Measurements from ENCODE around the gene NCR3LG1. TPM values are rescaled to one million over a fixed set of nuclear protein-coding genes. Genes with fewer than 3 reads are reported as not detected.

Gene NCR3LG1
- total RNA-seq, 1 experiment from 2014 or later, result 14.2 TPM

DNA sequence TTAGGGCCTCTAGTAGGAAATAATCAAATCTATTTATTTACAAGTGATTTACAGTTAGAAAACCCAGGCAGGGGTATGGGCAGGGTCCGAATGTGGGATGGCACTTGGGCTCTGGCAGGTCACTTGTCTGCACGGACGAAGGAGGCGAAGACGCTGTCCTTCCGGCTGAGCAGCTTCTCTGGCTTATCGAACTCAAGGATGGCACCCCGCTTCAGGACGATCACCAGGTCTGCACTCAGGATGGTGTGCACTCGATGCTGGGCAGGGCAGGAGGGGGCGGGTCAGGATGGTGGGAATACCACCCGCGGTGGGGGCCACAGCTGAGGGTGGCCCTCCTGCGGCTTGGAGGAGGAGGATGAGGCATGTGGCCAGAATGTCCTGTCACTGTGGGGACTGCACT lies 41.3 kb downstream of the NCR3LG1 start:
- H3K27me3 Mint-ChIP-seq (ENCODE audit: insufficient read depth, unreplicated experiment), result no peaks in the 10 kb centered on the region
- no peaks in the 10 kb centered on the region for H3K36me3 Mint-ChIP-seq (ENCODE audit: insufficient read depth, unreplicated experiment)
- H3K9me3 Mint-ChIP-seq (ENCODE audit: unreplicated experiment), result no peaks in the 10 kb centered on the region
- BruUV-seq (replicated peaks), result no TSS peak
- TF ChIP-seq, protein P1, sequence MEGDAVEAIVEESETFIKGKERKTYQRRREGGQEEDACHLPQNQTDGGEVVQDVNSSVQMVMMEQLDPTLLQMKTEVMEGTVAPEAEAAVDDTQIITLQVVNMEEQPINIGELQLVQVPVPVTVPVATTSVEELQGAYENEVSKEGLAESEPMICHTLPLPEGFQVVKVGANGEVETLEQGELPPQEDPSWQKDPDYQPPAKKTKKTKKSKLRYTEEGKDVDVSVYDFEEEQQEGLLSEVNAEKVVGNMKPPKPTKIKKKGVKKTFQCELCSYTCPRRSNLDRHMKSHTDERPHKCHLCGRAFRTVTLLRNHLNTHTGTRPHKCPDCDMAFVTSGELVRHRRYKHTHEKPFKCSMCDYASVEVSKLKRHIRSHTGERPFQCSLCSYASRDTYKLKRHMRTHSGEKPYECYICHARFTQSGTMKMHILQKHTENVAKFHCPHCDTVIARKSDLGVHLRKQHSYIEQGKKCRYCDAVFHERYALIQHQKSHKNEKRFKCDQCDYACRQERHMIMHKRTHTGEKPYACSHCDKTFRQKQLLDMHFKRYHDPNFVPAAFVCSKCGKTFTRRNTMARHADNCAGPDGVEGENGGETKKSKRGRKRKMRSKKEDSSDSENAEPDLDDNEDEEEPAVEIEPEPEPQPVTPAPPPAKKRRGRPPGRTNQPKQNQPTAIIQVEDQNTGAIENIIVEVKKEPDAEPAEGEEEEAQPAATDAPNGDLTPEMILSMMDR (IDR thresholded peaks at IDR 0.05; ENCODE audit: unreplicated experiment), result no peak
- CTCF ChIA-PET, result interaction anchor here (1.2 to 2.1 kb wide), 2 partner anchors 9 to 135 kb away, joined by 4 to 7 read pairs; no protein-coding TSS in a partner anchor
- H3K4me1 Mint-ChIP-seq (ENCODE audit: insufficient read depth, unreplicated experiment), result no peaks in the 10 kb centered on the region
- no peak overlapping the region for H3K27ac Mint-ChIP-seq (ENCODE audit: low read depth, unreplicated experiment)
- no peak overlapping the region for H3K4me3 Mint-ChIP-seq (ENCODE audit: unreplicated experiment)
- POLR2A ChIA-PET, result no interaction called here
- DNase-seq (ENCODE audit: unreplicated experiment), result no peak
- intact Hi-C loops (cut with micrococcal nuclease), result no loop called here

DNA sequence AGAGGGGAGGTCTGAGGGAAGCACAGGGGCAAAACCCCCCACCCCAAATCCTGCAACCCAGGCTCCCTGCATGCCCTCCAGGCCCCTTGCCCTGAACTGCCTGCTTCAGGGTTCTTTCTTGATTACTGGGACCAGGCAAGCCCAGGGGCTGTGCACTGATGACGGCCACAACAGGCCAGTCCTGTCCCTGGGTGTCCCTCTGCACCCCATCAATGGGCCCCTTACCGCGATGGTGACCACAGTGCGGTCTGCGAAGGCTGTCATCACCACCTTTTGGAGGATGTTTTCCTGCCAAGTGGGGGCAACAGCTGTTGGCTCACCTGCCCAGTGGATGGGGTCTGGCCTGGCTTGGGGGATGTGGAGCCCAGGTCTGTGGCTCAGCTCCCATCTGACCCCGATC lies 41.9 kb downstream of the NCR3LG1 start:
- Mint-ChIP-seq H3K27me3 (ENCODE audit: insufficient read depth, unreplicated experiment) (no peaks in the 10 kb centered on the region), H3K36me3 (ENCODE audit: insufficient read depth, unreplicated experiment) (no peaks in the 10 kb centered on the region), H3K4me1 (ENCODE audit: insufficient read depth, unreplicated experiment) (no peaks in the 10 kb centered on the region), H3K27ac (ENCODE audit: low read depth, unreplicated experiment) (no peak overlapping the region), H3K9me3 (ENCODE audit: unreplicated experiment) (no peaks in the 10 kb centered on the region), H3K4me3 (ENCODE audit: unreplicated experiment) (no peak overlapping the region)
- POLR2A ChIA-PET, result no interaction called here
- intact Hi-C loops (cut with micrococcal nuclease), result no loop called here
- DNase-seq (ENCODE audit: unreplicated experiment), result no peak
- CTCF ChIA-PET, result interaction anchor here (0.8 to 1.2 kb wide), 4 partner anchors 10 to 134 kb away, joined by 3 to 7 read pairs (median 4); no protein-coding TSS in a partner anchor
- TF ChIP-seq, protein P1 (IDR thresholded peaks at IDR 0.05; ENCODE audit: unreplicated experiment), result no peak
- no TSS peak for BruUV-seq (replicated peaks)

DNA sequence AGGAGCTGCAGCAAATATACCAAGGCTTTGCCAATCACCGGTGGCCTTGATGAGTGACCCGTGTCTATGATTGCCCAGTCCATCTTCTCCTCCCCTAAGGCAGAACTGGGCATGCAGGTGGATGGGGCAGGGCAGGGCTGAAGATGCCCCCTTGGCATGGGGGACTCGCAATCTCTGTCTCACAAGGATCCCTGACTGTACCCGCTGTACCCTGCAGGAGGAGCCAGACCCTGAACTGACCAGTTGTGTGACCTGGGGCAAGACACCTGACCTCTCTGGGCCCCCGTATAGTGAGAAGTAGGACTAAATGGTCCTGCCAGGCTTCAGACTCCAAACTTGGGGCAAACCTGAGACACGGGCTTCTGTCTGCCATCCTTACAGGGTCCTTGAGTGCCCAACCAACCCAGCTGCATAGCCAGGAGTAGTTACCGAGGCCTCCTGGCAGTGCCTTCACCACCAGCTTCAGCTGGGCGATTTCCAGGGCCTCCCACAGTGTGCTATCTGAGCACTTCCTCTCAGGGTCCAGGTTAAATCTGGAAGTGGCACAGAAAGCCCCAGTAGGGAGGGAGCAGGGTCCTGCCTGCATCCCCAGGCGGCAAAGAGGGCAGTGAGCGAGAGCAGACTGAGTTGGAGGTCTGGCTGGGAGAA lies 43.3 kb downstream of the NCR3LG1 start:
- H3K27ac Mint-ChIP-seq (ENCODE audit: low read depth, unreplicated experiment), result no peak overlapping the region
- ChIA-PET CTCF (no interaction called here), POLR2A (no interaction called here)
- TF ChIP-seq, protein P1 (IDR thresholded peaks at IDR 0.05; ENCODE audit: unreplicated experiment), result no peak
- peaks cover 12% of the 10 kb centered on the region for H3K27me3 Mint-ChIP-seq (ENCODE audit: insufficient read depth, unreplicated experiment)
- no TSS peak for BruUV-seq (replicated peaks)
- H3K4me1 Mint-ChIP-seq (ENCODE audit: insufficient read depth, unreplicated experiment), result no peaks in the 10 kb centered on the region
- no peak overlapping the region for H3K4me3 Mint-ChIP-seq (ENCODE audit: unreplicated experiment)
- H3K9me3 Mint-ChIP-seq (ENCODE audit: unreplicated experiment), result no peaks in the 10 kb centered on the region
- DNase-seq (ENCODE audit: unreplicated experiment), result no peak
- H3K36me3 Mint-ChIP-seq (ENCODE audit: insufficient read depth, unreplicated experiment), result no peaks in the 10 kb centered on the region
- intact Hi-C loops (cut with micrococcal nuclease), result no loop called here

DNA sequence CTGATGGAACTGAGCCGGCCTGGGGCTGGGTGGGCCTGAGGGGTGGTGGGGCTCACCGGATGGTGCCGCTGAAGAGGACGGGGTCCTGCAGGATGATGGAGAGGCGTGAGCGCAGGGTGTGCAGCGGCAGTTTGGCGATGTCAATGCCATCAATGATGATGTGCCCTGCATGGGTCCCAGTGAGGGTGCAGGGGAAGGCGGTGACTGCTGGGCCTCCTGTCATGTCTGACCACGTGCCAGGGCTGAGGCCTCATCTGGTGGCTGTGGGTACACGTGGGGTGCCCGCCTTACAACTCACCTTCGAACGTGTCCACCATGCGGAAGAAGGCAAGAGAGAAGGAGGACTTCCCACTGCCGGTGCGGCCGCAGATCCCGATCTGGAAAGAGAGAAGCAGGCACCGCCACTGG lies 44.0 kb downstream of the NCR3LG1 start:
- TF ChIP-seq, protein P1 (IDR thresholded peaks at IDR 0.05; ENCODE audit: unreplicated experiment), result no peak
- BruUV-seq (replicated peaks), result no TSS peak
- Mint-ChIP-seq H3K36me3 (ENCODE audit: insufficient read depth, unreplicated experiment) (no peaks in the 10 kb centered on the region), H3K27me3 (ENCODE audit: insufficient read depth, unreplicated experiment) (peaks cover 18% of the 10 kb centered on the region), H3K9me3 (ENCODE audit: unreplicated experiment) (no peaks in the 10 kb centered on the region), H3K4me1 (ENCODE audit: insufficient read depth, unreplicated experiment) (no peaks in the 10 kb centered on the region), H3K27ac (ENCODE audit: low read depth, unreplicated experiment) (no peak overlapping the region), H3K4me3 (ENCODE audit: unreplicated experiment) (no peak overlapping the region)
- POLR2A ChIA-PET, result no interaction called here
- CTCF ChIA-PET, result no interaction called here
- DNase-seq (ENCODE audit: unreplicated experiment), result no peak
- intact Hi-C loops (cut with micrococcal nuclease), result no loop called here
